ENCODE results near the gene PMVK. TPM values are rescaled to one million over a fixed set of nuclear protein-coding genes. Genes with fewer than 3 reads are reported as not detected.
"Not testable (repeated sequence)": the region's sequence is repeated elsewhere in the genome, so short reads cannot be mapped to it uniquely, and the experiment has no call there.

PMVK gene
- total RNA-seq, 1 experiment from 2014 or later, result 32.3 TPM

- no peak overlapping the region for H3K4me3 ChIP-seq (ENCODE audit: low read length)
- no peaks in the 10 kb centered on the region for H3K9me2 ChIP-seq (replicated peaks; ENCODE audit: low read length)
- H2AFZ ChIP-seq (ENCODE audit: low read length), result no peak overlapping the region
- POLR2A ChIA-PET (ENCODE audit: unreplicated experiment), result no interaction called here
- H3K27ac ChIP-seq (ENCODE audit: low read length), result no peak overlapping the region
- TF ChIP-seq EZH2phosphoT487 (IDR thresholded peaks at IDR 0.05; ENCODE audit: borderline replicate concordance, low read length) (no peak), CTCF (conservative IDR thresholded peaks at IDR 0.05; ENCODE audit: low read depth, low read length) (no peak), EZH2 (IDR thresholded peaks at IDR 0.05; ENCODE audit: low read length, unreplicated experiment) (no peak)
- peaks cover 6% of the 10 kb centered on the region for H3F3A ChIP-seq (ENCODE audit: low read length, unreplicated experiment)
- H3K9me3 ChIP-seq (ENCODE audit: low read length), result no peaks in the 10 kb centered on the region
- BruUV-seq (replicated peaks), result no TSS peak
- ATAC-seq, result no peak
- H3K4me1 ChIP-seq (ENCODE audit: insufficient read depth, low read length), result peaks cover 27% of the 10 kb centered on the region
- DNase-seq, result no peak
- no peak overlapping the region for H3K4me2 ChIP-seq (ENCODE audit: low read length)
- CTCF ChIA-PET, result no interaction called here
- no peak overlapping the region for H3K9ac ChIP-seq (ENCODE audit: low read length)
- peaks cover 26% of the 10 kb centered on the region for H3K36me3 ChIP-seq (ENCODE audit: low read depth, low read length)
- intact Hi-C loops (cut with micrococcal nuclease), result no loop called here
- peaks cover 53% of the 10 kb centered on the region for H3K79me2 ChIP-seq (ENCODE audit: low read length)
- H3K27me3 ChIP-seq (ENCODE audit: low read length), result no peaks in the 10 kb centered on the region
- peaks cover 13% of the 10 kb centered on the region; the same call in 1 of the 2 replicates for H4K20me1 ChIP-seq (ENCODE audit: low read length)
These were observed 41.8 kb upstream of the PMVK start for GRCh38 chr1:154978360-154978759.

- 0 out of 2 replicates have a peak overlapping the region, but pooled peaks have one; percentile 80 for H3K4me3 ChIP-seq (ENCODE audit: low read length)
- BruUV-seq (replicated peaks); H3K27me3 ChIP-seq (ENCODE audit: low read length); H2AFZ ChIP-seq (ENCODE audit: low read length); intact Hi-C loops (cut with micrococcal nuclease); ATAC-seq; DNase-seq; POLR2A ChIA-PET (ENCODE audit: unreplicated experiment); H3K9ac ChIP-seq (ENCODE audit: low read length); H3K9me3 ChIP-seq (ENCODE audit: low read length); CTCF ChIA-PET; H3K9me2 ChIP-seq (replicated peaks; ENCODE audit: low read length); H3K27ac ChIP-seq (ENCODE audit: low read length): not testable (repeated sequence)
- peaks cover 10% of the 10 kb centered on the region for H3F3A ChIP-seq (ENCODE audit: low read length, unreplicated experiment)
- H3K79me2 ChIP-seq (ENCODE audit: low read length), result peaks cover 51% of the 10 kb centered on the region
- peaks cover 26% of the 10 kb centered on the region for H3K36me3 ChIP-seq (ENCODE audit: low read depth, low read length)
- H4K20me1 ChIP-seq (ENCODE audit: low read length), result peaks cover 13% of the 10 kb centered on the region; the same call in 1 of the 2 replicates
- peaks cover 32% of the 10 kb centered on the region for H3K4me1 ChIP-seq (ENCODE audit: insufficient read depth, low read length)
- H3K4me2 ChIP-seq (ENCODE audit: low read length), result peak overlapping the region; percentile 41; the same call in 1 of the 2 replicates
These were observed 41.2 kb upstream of the PMVK start for GRCh38 chr1:154977762-154978161.

- no peak for DNase-seq
- peaks cover 65% of the 10 kb centered on the region for H3K79me2 ChIP-seq (ENCODE audit: low read length)
- H3K27me3 ChIP-seq (ENCODE audit: low read length), result no peaks in the 10 kb centered on the region
- no peak for TF ChIP-seq EZH2 (IDR thresholded peaks at IDR 0.05; ENCODE audit: low read length, unreplicated experiment)
- no peak for TF ChIP-seq CTCF (conservative IDR thresholded peaks at IDR 0.05; ENCODE audit: low read depth, low read length)
- TF ChIP-seq EZH2phosphoT487 (IDR thresholded peaks at IDR 0.05; ENCODE audit: borderline replicate concordance, low read length), result no peak
- intact Hi-C loops (cut with micrococcal nuclease), result no loop called here
- no peaks in the 10 kb centered on the region for H3K9me3 ChIP-seq (ENCODE audit: low read length)
- TSS peak; percentile 67 for BruUV-seq (replicated peaks)
- H2AFZ ChIP-seq (ENCODE audit: low read length), result peak overlapping the region; percentile 65
- H3K36me3 ChIP-seq (ENCODE audit: low read depth, low read length), result peaks cover 23% of the 10 kb centered on the region
- no peak for ATAC-seq
- peak overlapping the region; percentile 96 for H3K27ac ChIP-seq (ENCODE audit: low read length)
- peaks cover 9% of the 10 kb centered on the region for H3F3A ChIP-seq (ENCODE audit: low read length, unreplicated experiment)
- CTCF ChIA-PET, result interaction anchor here (1.0 kb wide), 1 partner anchor 110 kb away, joined by 3 read pairs; no protein-coding TSS in a partner anchor
- H3K4me2 ChIP-seq (ENCODE audit: low read length), result peak overlapping the region; percentile 88
- H4K20me1 ChIP-seq (ENCODE audit: low read length), result peaks cover 13% of the 10 kb centered on the region; the same call in 1 of the 2 replicates
- peaks cover 48% of the 10 kb centered on the region for H3K4me1 ChIP-seq (ENCODE audit: insufficient read depth, low read length)
- H3K9me2 ChIP-seq (replicated peaks; ENCODE audit: low read length), result no peaks in the 10 kb centered on the region
- H3K4me3 ChIP-seq (ENCODE audit: low read length), result peak overlapping the region; percentile 80
- H3K9ac ChIP-seq (ENCODE audit: low read length), result peak overlapping the region; percentile 89
- POLR2A ChIA-PET (ENCODE audit: unreplicated experiment), result no interaction called here
These were observed 39.0 kb upstream of the PMVK start for GRCh38 chr1:154975409-154976059.
